Progenitor cell of endocrine pancreas (in vitro differentiated cells): ENCODE measurements around the gene GPR62. TPM values are rescaled to one million over a fixed set of nuclear protein-coding genes. Genes with fewer than 3 reads are reported as not detected.

Experiments
- DNase-seq: peaks from one replicate; pipeline ENCODE4 v3.0.0; 2021; ENCODE audit warnings: low spot score; ENCODE audit not compliant: unreplicated experiment
- H3K27ac Mint-ChIP-seq: 2 replicates; pipeline ENCODE4 v1.8.0; 2021; ENCODE audit warnings: mild to moderate bottlenecking, moderate library complexity, mixed read lengths
- H3K27me3 Mint-ChIP-seq: 2 replicates; pipeline ENCODE4 v1.8.0; 2021; ENCODE audit warnings: mixed read lengths
- H3K36me3 Mint-ChIP-seq: 2 replicates; pipeline ENCODE4 v1.8.0; 2022; ENCODE audit warnings: mixed read lengths; ENCODE audit not compliant: insufficient read depth
- H3K4me1 Mint-ChIP-seq: 2 replicates; pipeline ENCODE4 v1.8.0; 2021; ENCODE audit warnings: low read depth, mixed read lengths
- H3K4me3 Mint-ChIP-seq: 2 replicates; pipeline ENCODE4 v1.8.0; 2021; ENCODE audit warnings: low read depth, mild to moderate bottlenecking, moderate library complexity, mixed read lengths
- H3K9me3 Mint-ChIP-seq: 2 replicates; pipeline ENCODE4 v1.8.0; 2021; ENCODE audit warnings: low read depth, mixed read lengths
- total RNA-seq: library from RNA; stranded (reverse); gene quantifications from 2 replicates; pipeline ENCODE4 v1.2.1, GENCODE V29; 2021
- TF ChIP-seq, protein P1 (sequence below): fragments of 200-600 bp; sonication (generic); IDR thresholded peaks from one replicate; pipeline ENCODE4 v1.5.0; 2021; ENCODE audit warnings: antibody characterized with exemption, mild to moderate bottlenecking; ENCODE audit not compliant: unreplicated experiment

Gene GPR62
- total RNA-seq, 1 donor from 2014 or later, result 0.12 TPM

- no peak overlapping the region for H3K4me3 Mint-ChIP-seq
- TF ChIP-seq, protein P1, sequence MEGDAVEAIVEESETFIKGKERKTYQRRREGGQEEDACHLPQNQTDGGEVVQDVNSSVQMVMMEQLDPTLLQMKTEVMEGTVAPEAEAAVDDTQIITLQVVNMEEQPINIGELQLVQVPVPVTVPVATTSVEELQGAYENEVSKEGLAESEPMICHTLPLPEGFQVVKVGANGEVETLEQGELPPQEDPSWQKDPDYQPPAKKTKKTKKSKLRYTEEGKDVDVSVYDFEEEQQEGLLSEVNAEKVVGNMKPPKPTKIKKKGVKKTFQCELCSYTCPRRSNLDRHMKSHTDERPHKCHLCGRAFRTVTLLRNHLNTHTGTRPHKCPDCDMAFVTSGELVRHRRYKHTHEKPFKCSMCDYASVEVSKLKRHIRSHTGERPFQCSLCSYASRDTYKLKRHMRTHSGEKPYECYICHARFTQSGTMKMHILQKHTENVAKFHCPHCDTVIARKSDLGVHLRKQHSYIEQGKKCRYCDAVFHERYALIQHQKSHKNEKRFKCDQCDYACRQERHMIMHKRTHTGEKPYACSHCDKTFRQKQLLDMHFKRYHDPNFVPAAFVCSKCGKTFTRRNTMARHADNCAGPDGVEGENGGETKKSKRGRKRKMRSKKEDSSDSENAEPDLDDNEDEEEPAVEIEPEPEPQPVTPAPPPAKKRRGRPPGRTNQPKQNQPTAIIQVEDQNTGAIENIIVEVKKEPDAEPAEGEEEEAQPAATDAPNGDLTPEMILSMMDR, result no peak
- H3K27me3 Mint-ChIP-seq, result no peaks in the 10 kb centered on the region
- H3K27ac Mint-ChIP-seq, result no peak overlapping the region
- no peak for DNase-seq
- peaks cover 11% of the 10 kb centered on the region for H3K4me1 Mint-ChIP-seq
- H3K9me3 Mint-ChIP-seq, result no peaks in the 10 kb centered on the region
- peaks cover 8% of the 10 kb centered on the region for H3K36me3 Mint-ChIP-seq
Observed at GRCh38 chr3:51960386-51960785, 5.2 kb downstream of the GPR62 start.

DNA sequence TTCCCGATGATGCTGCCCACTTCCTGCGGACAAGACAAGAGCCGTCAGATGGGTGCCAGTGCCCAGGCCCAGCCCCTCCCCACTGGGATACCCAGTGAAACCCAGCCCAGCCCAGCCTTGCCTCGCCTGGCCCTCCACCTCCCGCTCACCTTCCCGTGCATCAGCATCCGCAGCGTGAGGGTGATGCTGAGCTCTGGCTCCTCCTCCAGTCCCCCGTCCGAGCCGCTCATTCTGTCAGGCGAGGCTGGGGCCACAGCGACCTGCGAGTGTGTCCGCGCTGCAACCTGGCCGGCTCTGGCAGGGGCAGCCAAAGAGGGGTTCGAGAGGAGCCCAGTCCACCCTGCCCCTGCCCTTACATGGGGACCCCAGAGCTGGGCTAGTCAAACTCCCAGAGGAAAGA lies 5.8 kb downstream of the GPR62 start:
- H3K27me3 Mint-ChIP-seq, result no peaks in the 10 kb centered on the region
- no peak overlapping the region for H3K4me3 Mint-ChIP-seq
- peaks cover 8% of the 10 kb centered on the region for H3K36me3 Mint-ChIP-seq
- peaks cover 17% of the 10 kb centered on the region for H3K4me1 Mint-ChIP-seq
- no peak overlapping the region for H3K27ac Mint-ChIP-seq
- no peak for DNase-seq
- no peaks in the 10 kb centered on the region for H3K9me3 Mint-ChIP-seq
- TF ChIP-seq, protein P1, result no peak

DNA sequence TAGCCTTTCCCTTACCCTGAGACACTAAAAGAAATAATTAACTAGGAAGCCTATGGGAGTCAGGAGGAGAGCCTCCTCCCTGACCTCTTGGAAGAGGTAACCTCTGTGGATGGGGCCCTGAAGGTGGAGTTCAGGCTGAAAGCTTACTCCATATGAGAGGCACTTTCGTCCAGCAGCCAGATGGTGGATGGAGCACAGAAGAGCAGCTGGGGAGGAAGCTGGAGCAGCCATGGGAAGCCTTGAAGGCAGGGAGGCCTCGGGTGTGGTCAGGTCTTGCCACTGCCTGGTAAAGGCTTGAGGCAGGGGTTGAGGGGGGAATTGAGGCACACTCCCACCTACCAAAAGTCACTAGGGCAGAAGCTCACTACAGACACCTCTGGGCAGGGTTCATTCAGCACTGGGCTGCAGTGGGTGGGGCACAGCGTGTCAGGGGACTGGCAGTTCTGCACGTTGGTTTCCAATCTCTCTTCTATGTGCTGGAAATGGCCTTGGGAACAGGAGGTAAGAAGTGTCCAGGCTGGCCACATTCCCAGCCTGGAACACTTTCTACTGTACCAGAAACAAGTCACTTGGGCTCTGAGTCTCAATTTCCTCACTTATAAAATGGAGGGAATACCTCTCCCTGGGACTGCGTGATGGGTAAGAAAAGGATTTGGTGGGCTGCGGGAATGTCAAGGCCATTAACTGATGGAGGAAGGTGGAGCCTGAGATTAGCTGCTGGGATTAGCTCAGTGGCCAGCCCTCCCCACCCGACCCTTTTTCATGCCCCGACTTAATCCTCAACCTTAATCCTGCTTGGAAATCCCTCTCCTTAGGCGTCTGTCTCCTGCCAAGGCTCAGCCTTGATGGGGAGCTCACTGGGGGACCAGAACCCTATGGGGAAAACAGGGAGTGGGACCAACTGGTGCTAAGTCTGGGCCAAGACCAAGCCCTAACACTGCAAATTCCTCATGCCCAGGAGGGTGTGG lies 6.7 kb downstream of the GPR62 start:
- Mint-ChIP-seq H3K4me3 (no peak overlapping the region), H3K27ac (no peak overlapping the region), H3K36me3 (peaks cover 8% of the 10 kb centered on the region), H3K27me3 (no peaks in the 10 kb centered on the region), H3K9me3 (no peaks in the 10 kb centered on the region), H3K4me1 (peaks cover 19% of the 10 kb centered on the region)
- DNase-seq, result no peak
- TF ChIP-seq, protein P1, result no peak

GRCh38 chr3:51962854-51963530 lies 7.8 kb downstream of the GPR62 start:
- peaks cover 19% of the 10 kb centered on the region for H3K4me1 Mint-ChIP-seq

GRCh38 chr3:51963951-51964451 lies 8.8 kb downstream of the GPR62 start:
- Mint-ChIP-seq H3K27me3 (no peaks in the 10 kb centered on the region), H3K36me3 (peaks cover 5% of the 10 kb centered on the region), H3K9me3 (no peaks in the 10 kb centered on the region), H3K27ac (no peak overlapping the region), H3K4me3 (no peak overlapping the region), H3K4me1 (peaks cover 26% of the 10 kb centered on the region)
- TF ChIP-seq, protein P1, result no peak
- no peak for DNase-seq

More at GRCh38 chr3:51962854-51963530, 7.8 kb downstream of the GPR62 start:
- Mint-ChIP-seq H3K4me3 (no peak overlapping the region), H3K36me3 (peaks cover 8% of the 10 kb centered on the region), H3K9me3 (no peaks in the 10 kb centered on the region), H3K27me3 (no peaks in the 10 kb centered on the region), H3K27ac (no peak overlapping the region)
- TF ChIP-seq, protein P1, result no peak
- no peak for DNase-seq
